Testis (tissue), 5 donors: ENCODE measurements around the gene HOOK2. TPM values are rescaled to one million over a fixed set of nuclear protein-coding genes. Genes with fewer than 3 reads are reported as not detected.
"Not testable (repeated sequence)": the region's sequence is repeated elsewhere in the genome, so short reads cannot be mapped to it uniquely, and the experiment has no call there.

Source experiments
- DNase-seq: peaks from one replicate; pipeline ENCODE4 v3.0.0-alpha.2; 2019
- H3K27ac ChIP-seq, 2 donors: fragments of 200-600 bp; sonication (generic); one replicate each; pipeline ENCODE4 v1.5.1; 2019
- H3K27me3 ChIP-seq: fragments of 200-600 bp; sonication (generic); one replicate; pipeline ENCODE4 v1.5.1; 2019
- H3K36me3 ChIP-seq: fragments of 200-600 bp; sonication (generic); one replicate; pipeline ENCODE4 v1.5.1; 2017; ENCODE audit warnings: low read depth; ENCODE audit errors: missing control alignments
- H3K4me1 ChIP-seq: fragments of 200-600 bp; sonication (generic); one replicate; pipeline ENCODE4 v1.5.1; 2019
- H3K4me3 ChIP-seq, 2 donors: fragments of 200-600 bp; sonication (generic); one replicate each; pipeline ENCODE4 v1.5.1; 2017 to 2019
- H3K9me3 ChIP-seq: fragments of 200-600 bp; sonication (generic); one replicate; pipeline ENCODE4 v1.5.1; 2017
- CTCF ChIP-seq, 3 experiments: fragments of 450-650 bp in 2 of 3; fragments of 200-600 bp in 1 of 3; sonication (generic) in 1 of 3; IDR thresholded peaks; one replicate each; pipeline ENCODE4 v1.5.1; 2016 to 2019; ENCODE audit warnings: antibody characterized with exemption in 3 of 3, mild to moderate bottlenecking in 2 of 3, moderate library complexity in 1 of 3
- POLR2A ChIP-seq: fragments of 450-650 bp; IDR thresholded peaks from one replicate; pipeline ENCODE4 v1.6.1; 2017; ENCODE audit warnings: antibody characterized with exemption, mild to moderate bottlenecking, moderate library complexity
- WGBS, 2 donors: methylation state at CpG; one replicate each; pipeline ENCODE4 v1.1.5; 2018; 5-methylcytosine and 5-hydroxymethylcytosine counted together
- intact Hi-C: fragments of 100-400 bp; cut with DNase I; formaldehyde crosslinking; loops from one replicate; pipeline ENCODE4 v1.15.1; 2023; ENCODE audit warnings: low total_unique reads
- long read RNA-seq, 2 donors: transcript quantifications; one replicate each; lab custom pipeline, GENCODE V29; 2026
- polyA plus RNA-seq: library from polyadenylated mRNA; stranded (reverse); fragments of 350-450 nt; fragmentation: Illumina TruSeq; extraction: RNeasy Lipid Tissue Mini Kit (QIAGEN cat#74804); gene quantifications from one replicate; pipeline ENCODE4 v1.2.3, GENCODE V29; 2014; ENCODE audit warnings: low read depth, low replicate concordance; ENCODE audit not compliant: insufficient read depth
- total RNA-seq, 2 donors: library from RNA; depleted of rRNA; stranded (reverse); fragments of >200 nt; gene quantifications; one replicate each; pipeline ENCODE4 v1.2.3, GENCODE V29; 2016

Gene HOOK2
- 10 to 100 TPM; 54.4 to 63.4 TPM for total RNA-seq
- polyA plus RNA-seq, result 30.0 TPM
- long read RNA-seq, donor 1, transcript HOOK2-210 (3 exons, 890 nt), result major isoform, 5 of 3,599 reads
- long read RNA-seq, donor 1, partial matches to known transcripts, result 3,555 of 3,599 reads
- long read RNA-seq, donor 1, other reads (novel, unspliced or antisense), result 36 of 3,599 reads
- long read RNA-seq, donor 2, partial matches to known transcripts, result 0 of 2 reads
- long read RNA-seq, donor 2, other reads (novel, unspliced or antisense), result 0 of 2 reads

- Histone ChIP-seq H3K4me1 (peaks cover 31% of the 10 kb centered on the region), H3K27me3 (no peaks in the 10 kb centered on the region), H3K9me3 (no peaks in the 10 kb centered on the region), H3K27ac (peak within 1 kb of the TSS; percentile 33 to 72), H3K36me3 (no peaks in the 10 kb centered on the region), H3K4me3 (peak within 1 kb of the TSS; percentile 62 to 71)
- intact Hi-C loops, result loop anchor here (10.0 kb wide), 1 partner anchor 70 kb away; no protein-coding TSS in a partner anchor
- WGBS, 2 donors, result 16 to 48% methylated on average over 12 to 57 of the region's 58 CpGs
- DNase-seq, result peak; percentile 66
- TF ChIP-seq CTCF (IDR thresholded peaks at IDR 0.05) (no peak), POLR2A (no peak)
Observed at GRCh38 chr19:12774588-12775555, at the start of gene HOOK2. HOOK2 (minus strand) TSS chr19:12775552; CDS start chr19:12775449, 103 bp downstream.

- intact Hi-C loops, result no loop called here
- DNase-seq, result no peak
- Histone ChIP-seq H3K9me3 (no peaks in the 10 kb centered on the region), H3K27me3 (no peaks in the 10 kb centered on the region), H3K36me3 (no peaks in the 10 kb centered on the region), H3K27ac (no peak overlapping the region), H3K4me3 (no peak overlapping the region), H3K4me1 (no peaks in the 10 kb centered on the region)
- TF ChIP-seq CTCF (IDR thresholded peaks at IDR 0.05), result no peak
- no peak for TF ChIP-seq POLR2A
- WGBS, 2 donors, result 94 to 97% methylated on average over 2 of the region's 2 CpGs
Observed at GRCh38 chr19:12821761-12822160, 46.4 kb upstream of the HOOK2 start.

- intact Hi-C loops, H3K27me3 ChIP-seq, H3K9me3 ChIP-seq, H3K36me3 ChIP-seq, DNase-seq, H3K27ac ChIP-seq, H3K4me1 ChIP-seq, H3K4me3 ChIP-seq: not testable (repeated sequence)
- WGBS, 2 donors, result 91 to 94% methylated on average over 11 of the region's 11 CpGs
Observed at GRCh38 chr19:12817810-12818209, 42.5 kb upstream of the HOOK2 start.

GRCh38 chr19:12817188-12817587, 41.8 kb upstream of the HOOK2 start:
- not testable (repeated sequence) for H3K27ac ChIP-seq
- 90 to 95% methylated on average over 6 of the region's 6 CpGs for WGBS, 2 donors

GRCh38 chr19:12815088-12815487, 39.7 kb upstream of the HOOK2 start:
- 91 to 97% methylated on average over 7 of the region's 7 CpGs for WGBS, 2 donors
- H3K36me3 ChIP-seq, result no peaks in the 10 kb centered on the region
- no peaks in the 10 kb centered on the region for H3K4me1 ChIP-seq
- H3K4me3 ChIP-seq, result no peak overlapping the region
- H3K27me3 ChIP-seq, result no peaks in the 10 kb centered on the region
- H3K9me3 ChIP-seq, result no peaks in the 10 kb centered on the region
- intact Hi-C loops, result no loop called here
- TF ChIP-seq POLR2A (no peak), CTCF (IDR thresholded peaks at IDR 0.05) (no peak)
- DNase-seq, result no peak
- no peak overlapping the region for H3K27ac ChIP-seq

More at GRCh38 chr19:12817188-12817587, 41.8 kb upstream of the HOOK2 start:
- H3K4me3 ChIP-seq, DNase-seq, H3K27me3 ChIP-seq, H3K9me3 ChIP-seq, H3K36me3 ChIP-seq, intact Hi-C loops, H3K4me1 ChIP-seq: not testable (repeated sequence)
